ENCODE data around the gene DISP2. TPM values are rescaled to one million over a fixed set of nuclear protein-coding genes. Genes with fewer than 3 reads are reported as not detected.

Gene DISP2
- total and polyA plus RNA-seq, 4 donors = 0.08 to 0.60 (median 0.31) TPM

GRCh38 chr15:40424483-40425115 lies 66.6 kb downstream of the DISP2 start:
- Histone ChIP-seq H3K4me1 (ENCODE audit: control insufficient read depth in 1 of 2, insufficient read depth in 2 of 2, low read length in 2 of 2) (no peaks in the 10 kb centered on the region), H3K9me3 (ENCODE audit: control insufficient read depth, low read length) (no peaks in the 10 kb centered on the region), H3K4me3 (ENCODE audit: low read length in 2 of 2) (no peak overlapping the region), H3K27me3 (ENCODE audit: control insufficient read depth in 1 of 2, insufficient read depth in 2 of 2, low read length in 1 of 2) (no peaks in the 10 kb centered on the region), H3K36me3 (ENCODE audit: control insufficient read depth in 1 of 2, insufficient read depth in 2 of 2, low read length in 1 of 2) (no peaks in the 10 kb centered on the region), H3K27ac (ENCODE audit: low read depth in 1 of 2, low read length in 2 of 2) (no peak overlapping the region)
- WGBS, 2 donors = 89 to 94% methylated on average over 6 of the region's 6 CpGs
- DNase-seq (no peak), ATAC-seq (ENCODE audit: low FRiP score) (no peak)
- intact Hi-C loops (cut with DNase I) = loop anchor here (5.0 to 10.0 kb wide), 5 partner anchors 57 to 380 kb away; partner anchors contain the start of genes CCDC9B (in 1 of the 2) and INAFM2 (in 1 of the 2)

GRCh38 chr15:40425681-40426080 lies 67.7 kb downstream of the DISP2 start:
- H3K36me3 ChIP-seq (ENCODE audit: control insufficient read depth in 1 of 2, insufficient read depth in 2 of 2, low read length in 1 of 2) = no peaks in the 10 kb centered on the region
- H3K27ac ChIP-seq (ENCODE audit: low read depth in 1 of 2, low read length in 2 of 2) = no peak overlapping the region
- H3K4me1 ChIP-seq (ENCODE audit: control insufficient read depth in 1 of 2, insufficient read depth in 2 of 2, low read length in 2 of 2) = no peaks in the 10 kb centered on the region
- H3K9me3 ChIP-seq (ENCODE audit: control insufficient read depth, low read length) = no peaks in the 10 kb centered on the region
- ATAC-seq (ENCODE audit: low FRiP score) (no peak), DNase-seq (no peak)
- H3K27me3 ChIP-seq (ENCODE audit: control insufficient read depth in 1 of 2, insufficient read depth in 2 of 2, low read length in 1 of 2) = no peaks in the 10 kb centered on the region
- 94% methylated on average over 5 of the region's 5 CpGs for WGBS, 2 donors
- intact Hi-C loops (cut with DNase I) = loop anchor here (10.0 kb wide), 2 partner anchors 81 to 381 kb away; partner anchors contain the start of gene CCDC9B (in 1 of the 2)
- no peak overlapping the region for H3K4me3 ChIP-seq (ENCODE audit: low read length in 2 of 2)

- Histone ChIP-seq H3K27me3 (ENCODE audit: control insufficient read depth in 1 of 2, insufficient read depth in 2 of 2, low read length in 1 of 2) (no peaks in the 10 kb centered on the region), H3K27ac (ENCODE audit: low read depth in 1 of 2, low read length in 2 of 2) (no peak overlapping the region), H3K4me1 (ENCODE audit: control insufficient read depth in 1 of 2, insufficient read depth in 2 of 2, low read length in 2 of 2) (no peaks in the 10 kb centered on the region), H3K9me3 (ENCODE audit: control insufficient read depth, low read length) (no peaks in the 10 kb centered on the region), H3K36me3 (ENCODE audit: control insufficient read depth in 1 of 2, insufficient read depth in 2 of 2, low read length in 1 of 2) (no peaks in the 10 kb centered on the region), H3K4me3 (ENCODE audit: low read length in 2 of 2) (no peak overlapping the region)
- DNase-seq (no peak), ATAC-seq (ENCODE audit: low FRiP score) (no peak)
- WGBS, 2 donors = 88 to 95% methylated on average over 9 of the region's 9 CpGs
- intact Hi-C loops (cut with DNase I) = loop anchor here (10.0 kb wide), 2 partner anchors 82 to 382 kb away; partner anchors contain the start of gene CCDC9B (in 1 of the 2)
These were observed 69.2 kb downstream of the DISP2 start for GRCh38 chr15:40427188-40427587.

GRCh38 chr15:40428185-40428584 lies 70.2 kb downstream of the DISP2 start:
- no peak for ATAC-seq (ENCODE audit: low FRiP score)
- 92 to 93% methylated on average over 4 of the region's 4 CpGs for WGBS, 2 donors
- intact Hi-C loops (cut with DNase I) = loop anchor here (10.0 kb wide), 2 partner anchors 83 to 383 kb away; partner anchors contain the start of gene CCDC9B (in 1 of the 2)

More at GRCh38 chr15:40428185-40428584, 70.2 kb downstream of the DISP2 start:
- Histone ChIP-seq H3K36me3 (ENCODE audit: control insufficient read depth in 1 of 2, insufficient read depth in 2 of 2, low read length in 1 of 2) (no peaks in the 10 kb centered on the region), H3K9me3 (ENCODE audit: control insufficient read depth, low read length) (no peaks in the 10 kb centered on the region), H3K27me3 (ENCODE audit: control insufficient read depth in 1 of 2, insufficient read depth in 2 of 2, low read length in 1 of 2) (no peaks in the 10 kb centered on the region), H3K4me1 (ENCODE audit: control insufficient read depth in 1 of 2, insufficient read depth in 2 of 2, low read length in 2 of 2) (no peaks in the 10 kb centered on the region), H3K4me3 (ENCODE audit: low read length in 2 of 2) (no peak overlapping the region), H3K27ac (ENCODE audit: low read depth in 1 of 2, low read length in 2 of 2) (no peak overlapping the region)
- DNase-seq = no peak

Other genes starting within 250 kb of the DISP2 start
- gene BMF, start 249.3 kb upstream of the DISP2 start, total RNA-seq = 10 to 100 TPM in 1 of 2 donors, 1 to 10 TPM in 1; 6.0 to 17.3 TPM
- gene BMF, start 249.3 kb upstream of the DISP2 start, polyA plus RNA-seq = 1 to 10 TPM; 4.3 to 5.6 TPM
- gene BUB1B, start 197.2 kb upstream of the DISP2 start, total RNA-seq = 1 to 10 TPM in 1 of 2 donors, under 1 TPM in 1; 0.84 to 5.0 TPM
- 1 to 10 TPM in 1 of 2 donors, under 1 TPM in 1; 0.51 to 3.0 TPM for gene BUB1B, start 197.2 kb upstream of the DISP2 start, polyA plus RNA-seq
- under 1 TPM; 0.81 to 0.91 TPM for gene PAK6, start 119.2 kb upstream of the DISP2 start, total RNA-seq
- gene PAK6, start 119.2 kb upstream of the DISP2 start, polyA plus RNA-seq = not detected
- not detected for gene ANKRD63, start 75.2 kb upstream of the DISP2 start, total RNA-seq
- not detected for gene ANKRD63, start 75.2 kb upstream of the DISP2 start, polyA plus RNA-seq
- 10 to 100 TPM; 23.6 to 55.8 TPM for gene PLCB2, start 50.3 kb upstream of the DISP2 start, total RNA-seq
- 1 to 10 TPM; 5.8 to 7.2 TPM for gene PLCB2, start 50.3 kb upstream of the DISP2 start, polyA plus RNA-seq
- 10 to 100 TPM; 59.4 to 70.0 TPM for gene INAFM2, start 34.5 kb upstream of the DISP2 start, total RNA-seq
- 10 to 100 TPM; 26.0 to 53.6 TPM for gene INAFM2, start 34.5 kb upstream of the DISP2 start, polyA plus RNA-seq
- gene CCDC9B, start 17.3 kb upstream of the DISP2 start, total RNA-seq = 10 to 100 TPM; 59.6 to 66.6 TPM
- 10 to 100 TPM; 16.2 to 44.2 TPM for gene CCDC9B, start 17.3 kb upstream of the DISP2 start, polyA plus RNA-seq
- gene PHGR1, start 7.2 kb upstream of the DISP2 start, total RNA-seq = not detected
- gene PHGR1, start 7.2 kb upstream of the DISP2 start, polyA plus RNA-seq = 1,000 to 10,000 TPM in 1 of 2 donors, 10 to 100 TPM in 1; 45.9 to 1,323 TPM
- 1 to 10 TPM; 3.1 to 6.6 TPM for gene KNSTRN, start 24.5 kb downstream of the DISP2 start, total RNA-seq
- 1 to 10 TPM; 4.1 to 7.6 TPM for gene KNSTRN, start 24.5 kb downstream of the DISP2 start, polyA plus RNA-seq
- 10 to 100 TPM; 41.7 to 63.0 TPM for gene IVD, start 47.6 kb downstream of the DISP2 start, total RNA-seq
- 10 to 100 TPM; 16.4 to 48.4 TPM for gene IVD, start 47.6 kb downstream of the DISP2 start, polyA plus RNA-seq
- 10 to 100 TPM; 17.5 to 21.2 TPM for gene BAHD1, start 82.7 kb downstream of the DISP2 start, total RNA-seq
- 1 to 10 TPM; 4.8 to 9.4 TPM for gene BAHD1, start 82.7 kb downstream of the DISP2 start, polyA plus RNA-seq
- gene CHST14, start 112.8 kb downstream of the DISP2 start, total RNA-seq = 10 to 100 TPM; 14.0 to 21.4 TPM
- 10 to 100 TPM in 1 of 2 donors, 1 to 10 TPM in 1; 2.8 to 15.6 TPM for gene CHST14, start 112.8 kb downstream of the DISP2 start, polyA plus RNA-seq
- 10 to 100 TPM; 32.0 to 34.0 TPM for gene CCDC32, start 206.8 kb downstream of the DISP2 start, total RNA-seq
- gene CCDC32, start 206.8 kb downstream of the DISP2 start, polyA plus RNA-seq = 10 to 100 TPM; 18.8 to 27.4 TPM
- gene RPUSD2, start 211.1 kb downstream of the DISP2 start, total RNA-seq = 1 to 10 TPM; 4.8 to 6.1 TPM
- gene RPUSD2, start 211.1 kb downstream of the DISP2 start, polyA plus RNA-seq = 1 to 10 TPM; 3.4 to 4.4 TPM
- 1 to 10 TPM in 1 of 2 donors, under 1 TPM in 1; 0.42 to 1.6 TPM for gene KNL1, start 236.0 kb downstream of the DISP2 start, total RNA-seq
- under 1 TPM; 0.03 to 0.50 TPM for gene KNL1, start 236.0 kb downstream of the DISP2 start, polyA plus RNA-seq